ENCODE results near the gene ANKLE2.
A peak's percentile ranks its signal among the peaks of the same experiment; 100 is the strongest.

Gene ANKLE2

GRCh38 chr12:132717011-132717410 is 44.6 kb downstream of the ANKLE2 start:
- Histone ChIP-seq H3K4me2 (ENCODE audit: low read length) (no peak overlapping the region), H3K27me3 (ENCODE audit: insufficient read depth, low read length) (no peaks in the 10 kb centered on the region), H2BK120ac (ENCODE audit: insufficient read depth, low read length, poor library complexity) (no peak overlapping the region), H3K79me1 (ENCODE audit: low read length) (no peaks in the 10 kb centered on the region), H2BK12ac (ENCODE audit: low read length) (no peak overlapping the region), H4K12ac (ENCODE audit: low read depth, low read length) (no peak overlapping the region), H2BK5ac (ENCODE audit: low read depth, low read length, poor library complexity) (no peak overlapping the region), H3K27ac (ENCODE audit: low read depth, low read length) (no peak overlapping the region), H3K79me2 (ENCODE audit: control insufficient read depth, insufficient read depth, low read length, poor library complexity) (no peaks in the 10 kb centered on the region), H3K14ac (ENCODE audit: low read length) (no peak overlapping the region), H2AFZ (ENCODE audit: insufficient read depth, low read length, poor library complexity) (no peak overlapping the region), H3K36me3 (ENCODE audit: control insufficient read depth in 1 of 2, insufficient read depth in 2 of 2, low read length in 2 of 2) (peaks cover 57 to 61% of the 10 kb centered on the region in 2 experiments), H3K23ac (ENCODE audit: low read length) (no peak overlapping the region), H3K9me3 (ENCODE audit: insufficient read depth, low read depth, low read length) (no peaks in the 10 kb centered on the region), H3K4ac (ENCODE audit: low read depth, low read length) (no peak overlapping the region), H4K8ac (ENCODE audit: low read depth, low read length) (no peak overlapping the region), H4K91ac (ENCODE audit: low read depth, low read length) (no peak overlapping the region), H2AK5ac (ENCODE audit: low read length) (no peak overlapping the region), H3K4me3 (ENCODE audit: low read depth, low read length) (no peak overlapping the region), H3K4me1 (ENCODE audit: control insufficient read depth in 1 of 2, insufficient read depth in 2 of 2, low read length in 2 of 2) (no peaks in the 10 kb centered on the region), H3K18ac (ENCODE audit: low read length) (no peak overlapping the region), H3K9ac (ENCODE audit: low read length) (no peak overlapping the region)
- WGBS (ENCODE audit: extremely low coverage, insufficient coverage, insufficient read length) = 100% methylated on average over 4 of the region's 17 CpGs
- DNase-seq = no peak

- Histone ChIP-seq H3K4me3 (ENCODE audit: low read depth, low read length) (no peak overlapping the region), H3K27ac (ENCODE audit: low read depth, low read length) (no peak overlapping the region), H4K91ac (ENCODE audit: low read depth, low read length) (no peak overlapping the region), H3K4me1 (ENCODE audit: control insufficient read depth in 1 of 2, insufficient read depth in 2 of 2, low read length in 2 of 2) (no peaks in the 10 kb centered on the region), H3K4me2 (ENCODE audit: low read length) (no peak overlapping the region), H3K14ac (ENCODE audit: low read length) (no peak overlapping the region), H3K27me3 (ENCODE audit: insufficient read depth, low read length) (no peaks in the 10 kb centered on the region), H3K23ac (ENCODE audit: low read length) (no peak overlapping the region), H3K18ac (ENCODE audit: low read length) (no peak overlapping the region), H3K9me3 (ENCODE audit: insufficient read depth, low read depth, low read length) (no peaks in the 10 kb centered on the region), H3K79me1 (ENCODE audit: low read length) (no peaks in the 10 kb centered on the region), H2AFZ (ENCODE audit: insufficient read depth, low read length, poor library complexity) (no peak overlapping the region), H2BK12ac (ENCODE audit: low read length) (no peak overlapping the region), H4K8ac (ENCODE audit: low read depth, low read length) (no peak overlapping the region), H3K4ac (ENCODE audit: low read depth, low read length) (no peak overlapping the region), H2BK120ac (ENCODE audit: insufficient read depth, low read length, poor library complexity) (no peak overlapping the region), H2BK5ac (ENCODE audit: low read depth, low read length, poor library complexity) (no peak overlapping the region), H3K79me2 (ENCODE audit: control insufficient read depth, insufficient read depth, low read length, poor library complexity) (peaks cover 2% of the 10 kb centered on the region), H3K9ac (ENCODE audit: low read length) (no peak overlapping the region), H2AK5ac (ENCODE audit: low read length) (no peak overlapping the region), H3K36me3 (ENCODE audit: control insufficient read depth in 1 of 2, insufficient read depth in 2 of 2, low read length in 2 of 2) (peaks cover 51 to 56% of the 10 kb centered on the region in 2 experiments), H4K12ac (ENCODE audit: low read depth, low read length) (no peak overlapping the region)
- DNase-seq = no peak
- no CpG with 5 or more reads among the region's 11 CpGs for WGBS (ENCODE audit: extremely low coverage, insufficient coverage, insufficient read length)
These were observed 45.3 kb downstream of the ANKLE2 start for GRCh38 chr12:132716356-132716755.

DNA sequence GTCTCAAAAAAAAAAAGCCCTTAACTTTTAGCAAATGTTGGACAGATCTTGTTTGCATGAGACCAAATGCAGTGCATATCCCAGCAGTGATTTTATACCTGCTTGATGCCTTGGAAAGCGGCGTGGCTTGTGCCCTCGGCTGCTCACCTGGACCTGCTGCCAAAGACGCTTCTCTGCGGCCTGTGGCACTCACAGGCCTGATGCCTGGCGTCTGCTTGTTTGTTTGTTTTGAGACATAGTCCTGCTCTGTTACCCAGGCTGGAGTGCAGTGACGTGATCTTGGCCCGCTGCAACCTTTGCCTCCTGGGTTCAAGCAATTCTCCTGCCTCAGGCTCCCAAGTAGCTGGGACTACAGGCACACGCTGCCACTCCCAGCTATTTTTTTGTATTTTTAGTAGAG is 45.8 kb downstream of the ANKLE2 start:
- WGBS (ENCODE audit: extremely low coverage, insufficient coverage, insufficient read length) = no CpG with 5 or more reads among the region's 9 CpGs
- Histone ChIP-seq H4K91ac (ENCODE audit: low read depth, low read length) (no peak overlapping the region), H3K4me3 (ENCODE audit: low read depth, low read length) (no peak overlapping the region)

GRCh38 chr12:132713123-132713522 is 48.5 kb downstream of the ANKLE2 start:
- no peak for DNase-seq
- Histone ChIP-seq H3K9ac (ENCODE audit: low read length) (no peak overlapping the region), H2BK120ac (ENCODE audit: insufficient read depth, low read length, poor library complexity) (no peak overlapping the region), H3K27ac (ENCODE audit: low read depth, low read length) (no peak overlapping the region), H4K12ac (ENCODE audit: low read depth, low read length) (no peak overlapping the region), H2BK12ac (ENCODE audit: low read length) (no peak overlapping the region), H3K79me2 (ENCODE audit: control insufficient read depth, insufficient read depth, low read length, poor library complexity) (peaks cover 11% of the 10 kb centered on the region), H2AK5ac (ENCODE audit: low read length) (no peak overlapping the region), H3K23ac (ENCODE audit: low read length) (no peak overlapping the region), H3K36me3 (ENCODE audit: control insufficient read depth in 1 of 2, insufficient read depth in 2 of 2, low read length in 2 of 2) (peaks cover 24 to 29% of the 10 kb centered on the region in 2 experiments), H3K18ac (ENCODE audit: low read length) (no peak overlapping the region), H4K8ac (ENCODE audit: low read depth, low read length) (no peak overlapping the region), H3K9me3 (ENCODE audit: insufficient read depth, low read depth, low read length) (no peaks in the 10 kb centered on the region), H3K14ac (ENCODE audit: low read length) (no peak overlapping the region), H3K79me1 (ENCODE audit: low read length) (peaks cover 12% of the 10 kb centered on the region), H3K27me3 (ENCODE audit: insufficient read depth, low read length) (no peaks in the 10 kb centered on the region), H2AFZ (ENCODE audit: insufficient read depth, low read length, poor library complexity) (no peak overlapping the region), H3K4me3 (ENCODE audit: low read depth, low read length) (no peak overlapping the region), H3K4me1 (ENCODE audit: control insufficient read depth in 1 of 2, insufficient read depth in 2 of 2, low read length in 2 of 2) (peaks cover 2 to 4% of the 10 kb centered on the region in 2 experiments), H3K4ac (ENCODE audit: low read depth, low read length) (peak overlapping the region; percentile 24), H3K4me2 (ENCODE audit: low read length) (no peak overlapping the region), H2BK5ac (ENCODE audit: low read depth, low read length, poor library complexity) (no peak overlapping the region), H4K91ac (ENCODE audit: low read depth, low read length) (no peak overlapping the region)
- no CpG with 5 or more reads among the region's 2 CpGs for WGBS (ENCODE audit: extremely low coverage, insufficient coverage, insufficient read length)

More for the DNA sequence above, 45.8 kb downstream of the ANKLE2 start:
- peaks cover 5% of the 10 kb centered on the region for H3K79me1 ChIP-seq (ENCODE audit: low read length)
- no peak overlapping the region for H3K4ac ChIP-seq (ENCODE audit: low read depth, low read length)
- H2BK120ac ChIP-seq (ENCODE audit: insufficient read depth, low read length, poor library complexity) = no peak overlapping the region
- no peak overlapping the region for H4K12ac ChIP-seq (ENCODE audit: low read depth, low read length)
- H4K8ac ChIP-seq (ENCODE audit: low read depth, low read length) = no peak overlapping the region
- no peak overlapping the region for H2BK12ac ChIP-seq (ENCODE audit: low read length)
- peaks cover 6% of the 10 kb centered on the region for H3K79me2 ChIP-seq (ENCODE audit: control insufficient read depth, insufficient read depth, low read length, poor library complexity)
- H3K18ac ChIP-seq (ENCODE audit: low read length) = no peak overlapping the region
- H3K9me3 ChIP-seq (ENCODE audit: insufficient read depth, low read depth, low read length) = no peaks in the 10 kb centered on the region
- H2AK5ac ChIP-seq (ENCODE audit: low read length) = no peak overlapping the region
- peaks cover 47 to 51% of the 10 kb centered on the region in 2 experiments for H3K36me3 ChIP-seq (ENCODE audit: control insufficient read depth in 1 of 2, insufficient read depth in 2 of 2, low read length in 2 of 2)
- no peak overlapping the region for H3K27ac ChIP-seq (ENCODE audit: low read depth, low read length)
- no peak overlapping the region for H2AFZ ChIP-seq (ENCODE audit: insufficient read depth, low read length, poor library complexity)
- no peaks in the 10 kb centered on the region for H3K27me3 ChIP-seq (ENCODE audit: insufficient read depth, low read length)
- no peaks in the 10 kb centered on the region for H3K4me1 ChIP-seq (ENCODE audit: control insufficient read depth in 1 of 2, insufficient read depth in 2 of 2, low read length in 2 of 2)
- no peak for DNase-seq
- H3K14ac ChIP-seq (ENCODE audit: low read length) = no peak overlapping the region
- H2BK5ac ChIP-seq (ENCODE audit: low read depth, low read length, poor library complexity) = no peak overlapping the region
- H3K9ac ChIP-seq (ENCODE audit: low read length) = no peak overlapping the region
- no peak overlapping the region for H3K4me2 ChIP-seq (ENCODE audit: low read length)
- H3K23ac ChIP-seq (ENCODE audit: low read length) = no peak overlapping the region

Data from trophoblast cell (in vitro differentiated cells and primary cell).